ENCODE data around the gene DAAM1. TPM values are rescaled to one million over a fixed set of nuclear protein-coding genes. Genes with fewer than 3 reads are reported as not detected.

The DAAM1 gene
- total and polyA plus RNA-seq, 12 donors, result 22.8 to 102 (median 75.2) TPM

GRCh38 chr14:59268858-59269257, 80.4 kb downstream of the DAAM1 start:
- Histone ChIP-seq H3K27ac (no peak overlapping the region), H3K9me3 (no peaks in the 10 kb centered on the region), H3K4me1 (peaks cover 2 to 31% (median 13%) of the 10 kb centered on the region in 9 donors), H3K36me3 (peaks cover 0 to 75% (median 25%) of the 10 kb centered on the region in 9 donors), H3K27me3 (no peaks in the 10 kb centered on the region), H3K4me3 (no peak overlapping the region)
- intact Hi-C loops (cut with DNase I), result loop anchor here in 2 of 10 donors (5.0 to 10.0 kb wide), 2 partner anchors 74 to 77 kb away; no protein-coding TSS in a partner anchor
- no peak for TF ChIP-seq CTCF (IDR thresholded peaks at IDR 0.05)
- ATAC-seq, result no peak
- no peak for DNase-seq
- 91 to 96% methylated on average over 5 of the region's 5 CpGs for WGBS, 2 donors

GRCh38 chr14:59269466-59269865, 81.0 kb downstream of the DAAM1 start:
- no peaks in the 10 kb centered on the region for H3K9me3 ChIP-seq
- peaks cover 0 to 69% (median 20%) of the 10 kb centered on the region in 9 donors for H3K36me3 ChIP-seq
- 57 to 69% methylated on average over 3 of the region's 3 CpGs for WGBS, 2 donors
- no peak for TF ChIP-seq CTCF (IDR thresholded peaks at IDR 0.05)
- intact Hi-C loops (cut with DNase I), result loop anchor here in 2 of 10 donors (5.0 to 10.0 kb wide), 2 partner anchors 75 to 77 kb away; no protein-coding TSS in a partner anchor
- H3K27me3 ChIP-seq, result no peaks in the 10 kb centered on the region
- DNase-seq (no peak), ATAC-seq (peak in 2 of 8 donors; percentile 12 to 54)
- no peak overlapping the region for H3K4me3 ChIP-seq
- peaks cover 4 to 36% (median 19%) of the 10 kb centered on the region in 9 donors for H3K4me1 ChIP-seq
- no peak overlapping the region for H3K27ac ChIP-seq

- no peak for TF ChIP-seq CTCF (IDR thresholded peaks at IDR 0.05)
- DNase-seq (no peak), ATAC-seq (no peak)
- peaks cover 6 to 45% (median 36%) of the 10 kb centered on the region in 9 donors for H3K4me1 ChIP-seq
- 94 to 95% methylated on average over 2 of the region's 2 CpGs for WGBS, 2 donors
- no peaks in the 10 kb centered on the region for H3K27me3 ChIP-seq
- H3K9me3 ChIP-seq, result no peaks in the 10 kb centered on the region
- peaks cover 0 to 52% (median 7%) of the 10 kb centered on the region in 9 donors for H3K36me3 ChIP-seq
- H3K27ac ChIP-seq, result no peak overlapping the region
- no peak overlapping the region for H3K4me3 ChIP-seq
- intact Hi-C loops (cut with DNase I), result no loop called here
Observed at GRCh38 chr14:59271256-59271655, 82.8 kb downstream of the DAAM1 start.

GRCh38 chr14:59271734-59272133, 83.3 kb downstream of the DAAM1 start:
- 79 to 89% methylated on average over 4 of the region's 4 CpGs for WGBS, 2 donors
- Histone ChIP-seq H3K9me3 (no peaks in the 10 kb centered on the region), H3K36me3 (peaks cover 0 to 47% (median 7%) of the 10 kb centered on the region in 9 donors), H3K27ac (no peak overlapping the region), H3K4me1 (peaks cover 6 to 50% (median 39%) of the 10 kb centered on the region in 9 donors), H3K27me3 (no peaks in the 10 kb centered on the region), H3K4me3 (no peak overlapping the region)
- no peak for TF ChIP-seq CTCF (IDR thresholded peaks at IDR 0.05)
- ATAC-seq (no peak), DNase-seq (no peak)
- intact Hi-C loops (cut with DNase I), result no loop called here
